ENCODE measurements around the gene PLD5.

PLD5 gene

DNA sequence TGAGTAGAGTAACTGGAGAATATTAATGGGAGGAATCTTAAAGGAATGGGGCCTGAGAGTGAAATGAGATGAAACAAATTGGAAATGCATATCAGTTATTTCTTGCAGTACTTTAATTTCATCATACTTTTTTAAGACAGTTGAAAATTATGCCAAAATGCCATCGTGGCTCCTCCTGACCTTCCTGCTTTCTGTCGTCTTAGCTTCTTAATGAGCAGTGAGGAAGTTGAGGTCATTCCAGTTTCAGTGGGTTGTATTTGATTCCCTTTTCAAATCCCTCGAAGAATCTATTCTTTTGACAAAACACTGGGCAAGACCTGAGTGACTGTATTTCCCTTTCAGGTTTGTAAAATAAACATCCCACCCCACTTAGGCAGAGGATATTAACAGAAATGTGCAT is 390.7 kb downstream of the PLD5 start:
- Histone ChIP-seq H3K9me3 (ENCODE audit: control insufficient read depth, low read length) (no peaks in the 10 kb centered on the region), H3K79me2 (no peaks in the 10 kb centered on the region), H2AFZ (no peak overlapping the region), H3K4me3 (ENCODE audit: low read depth, low read length) (no peak overlapping the region), H3K27ac (no peak overlapping the region), H3K36me3 (ENCODE audit: control insufficient read depth, insufficient read depth, low read length) (no peaks in the 10 kb centered on the region), H3K4me1 (peaks cover 4% of the 10 kb centered on the region), H3K27me3 (ENCODE audit: control insufficient read depth, insufficient read depth, low read length) (no peaks in the 10 kb centered on the region), H3K9ac (no peak overlapping the region), H3K4me2 (ENCODE audit: low read length) (no peak overlapping the region)
- TF ChIP-seq, protein P1, sequence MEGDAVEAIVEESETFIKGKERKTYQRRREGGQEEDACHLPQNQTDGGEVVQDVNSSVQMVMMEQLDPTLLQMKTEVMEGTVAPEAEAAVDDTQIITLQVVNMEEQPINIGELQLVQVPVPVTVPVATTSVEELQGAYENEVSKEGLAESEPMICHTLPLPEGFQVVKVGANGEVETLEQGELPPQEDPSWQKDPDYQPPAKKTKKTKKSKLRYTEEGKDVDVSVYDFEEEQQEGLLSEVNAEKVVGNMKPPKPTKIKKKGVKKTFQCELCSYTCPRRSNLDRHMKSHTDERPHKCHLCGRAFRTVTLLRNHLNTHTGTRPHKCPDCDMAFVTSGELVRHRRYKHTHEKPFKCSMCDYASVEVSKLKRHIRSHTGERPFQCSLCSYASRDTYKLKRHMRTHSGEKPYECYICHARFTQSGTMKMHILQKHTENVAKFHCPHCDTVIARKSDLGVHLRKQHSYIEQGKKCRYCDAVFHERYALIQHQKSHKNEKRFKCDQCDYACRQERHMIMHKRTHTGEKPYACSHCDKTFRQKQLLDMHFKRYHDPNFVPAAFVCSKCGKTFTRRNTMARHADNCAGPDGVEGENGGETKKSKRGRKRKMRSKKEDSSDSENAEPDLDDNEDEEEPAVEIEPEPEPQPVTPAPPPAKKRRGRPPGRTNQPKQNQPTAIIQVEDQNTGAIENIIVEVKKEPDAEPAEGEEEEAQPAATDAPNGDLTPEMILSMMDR (IDR thresholded peaks at IDR 0.05): no peak

DNA sequence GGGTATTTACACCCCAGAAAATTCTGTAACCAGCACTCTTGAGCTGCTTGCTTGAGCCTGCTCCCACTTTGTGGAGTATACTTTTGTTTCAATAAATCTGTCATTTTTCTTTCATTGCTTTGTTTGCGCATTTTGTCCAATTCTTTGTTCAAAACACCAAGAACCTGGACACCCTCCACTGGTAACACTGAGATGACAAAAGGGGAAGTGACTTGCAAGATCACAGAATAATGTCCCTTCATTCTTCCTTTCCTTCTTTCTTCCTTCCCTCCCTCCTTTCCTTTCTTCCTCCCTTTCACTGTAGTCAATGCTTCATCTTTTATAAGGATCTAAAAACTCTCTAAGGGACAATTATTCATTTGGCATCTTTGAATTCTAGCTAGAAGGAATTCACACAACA is 391.1 kb downstream of the PLD5 start:
- Histone ChIP-seq H3K4me1 (peaks cover 9% of the 10 kb centered on the region), H3K9me3 (ENCODE audit: control insufficient read depth, low read length) (no peaks in the 10 kb centered on the region), H3K4me2 (ENCODE audit: low read length) (no peak overlapping the region), H3K36me3 (ENCODE audit: control insufficient read depth, insufficient read depth, low read length) (no peaks in the 10 kb centered on the region), H3K9ac (no peak overlapping the region), H3K27me3 (ENCODE audit: control insufficient read depth, insufficient read depth, low read length) (no peaks in the 10 kb centered on the region), H3K4me3 (ENCODE audit: low read depth, low read length) (no peak overlapping the region), H3K79me2 (no peaks in the 10 kb centered on the region), H2AFZ (no peak overlapping the region), H3K27ac (no peak overlapping the region)
- TF ChIP-seq, protein P1 (IDR thresholded peaks at IDR 0.05): no peak

DNA sequence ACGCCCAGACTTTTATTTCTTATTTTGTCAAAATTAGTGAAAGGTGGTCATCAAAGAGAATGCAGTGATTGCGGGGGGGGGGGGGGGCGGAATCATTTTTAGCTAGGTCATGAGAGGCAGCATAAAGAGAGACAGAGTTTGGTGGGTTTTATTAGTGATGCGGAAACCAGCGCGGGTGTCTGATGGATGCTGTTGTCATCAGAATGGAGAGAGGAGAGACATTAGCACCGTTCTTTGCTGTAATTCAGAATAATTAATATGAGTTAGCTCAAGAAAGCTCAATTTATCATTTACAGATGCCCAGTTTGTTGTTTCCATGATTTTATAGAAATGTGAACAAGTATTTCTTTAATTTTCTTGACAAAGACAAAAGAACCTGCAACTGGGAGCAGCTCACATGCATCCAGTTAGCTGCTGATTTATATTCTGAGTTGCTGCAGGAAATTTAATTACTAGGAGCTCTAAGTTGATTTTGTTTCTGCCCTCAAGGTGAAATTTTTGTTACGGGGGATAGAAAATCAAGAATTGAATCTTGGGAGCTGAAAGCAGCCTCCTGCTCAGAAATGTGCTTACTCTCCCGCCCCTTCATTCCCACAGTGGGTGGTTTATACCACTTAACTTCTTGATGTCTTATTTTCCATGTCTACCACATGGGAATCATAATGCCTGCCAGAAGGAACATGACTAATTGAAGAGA is 392.2 kb downstream of the PLD5 start:
- no peaks in the 10 kb centered on the region for H3K9me3 ChIP-seq (ENCODE audit: control insufficient read depth, low read length)
- no peak overlapping the region for H3K9ac ChIP-seq
- H3K4me2 ChIP-seq (ENCODE audit: low read length): no peak overlapping the region
- H3K27ac ChIP-seq: no peak overlapping the region
- H3K4me1 ChIP-seq: peaks cover 9% of the 10 kb centered on the region
- H3K4me3 ChIP-seq (ENCODE audit: low read depth, low read length): no peak overlapping the region
- TF ChIP-seq, protein P1 (IDR thresholded peaks at IDR 0.05): no peak
- no peaks in the 10 kb centered on the region for H3K79me2 ChIP-seq
- no peaks in the 10 kb centered on the region for H3K27me3 ChIP-seq (ENCODE audit: control insufficient read depth, insufficient read depth, low read length)
- no peaks in the 10 kb centered on the region for H3K36me3 ChIP-seq (ENCODE audit: control insufficient read depth, insufficient read depth, low read length)
- no peak overlapping the region for H2AFZ ChIP-seq

DNA sequence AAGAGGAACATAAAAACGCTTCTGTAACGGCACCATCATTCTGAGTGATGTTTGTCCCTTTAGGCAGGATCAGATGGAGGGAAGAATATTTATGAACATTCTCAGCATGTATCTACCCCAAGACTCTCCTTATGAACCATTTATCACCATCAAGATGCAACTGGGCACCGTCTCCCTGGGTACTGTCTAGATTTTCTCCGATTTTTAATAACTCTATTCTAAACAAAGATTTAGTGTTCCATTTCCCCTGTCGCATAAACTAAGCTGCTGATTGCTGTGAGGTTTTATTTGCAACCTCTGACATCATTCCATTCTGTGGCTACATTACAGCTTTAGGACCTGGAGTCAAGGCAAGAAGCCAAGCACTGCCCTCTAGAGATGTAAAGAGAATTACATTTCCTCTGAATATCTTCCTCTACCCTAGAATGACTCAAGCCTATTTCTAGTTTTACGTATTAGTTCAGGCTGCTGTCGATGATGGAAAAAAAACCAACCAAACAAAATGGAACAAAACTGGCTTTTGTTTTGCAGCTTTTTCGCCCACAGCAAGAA is 395.5 kb downstream of the PLD5 start:
- H3K9me3 ChIP-seq (ENCODE audit: control insufficient read depth, low read length): no peaks in the 10 kb centered on the region
- H3K4me1 ChIP-seq: peaks cover 9% of the 10 kb centered on the region
- H3K36me3 ChIP-seq (ENCODE audit: control insufficient read depth, insufficient read depth, low read length): no peaks in the 10 kb centered on the region
- H3K4me3 ChIP-seq (ENCODE audit: low read depth, low read length): no peak overlapping the region
- H3K79me2 ChIP-seq: no peaks in the 10 kb centered on the region
- H3K9ac ChIP-seq: no peak overlapping the region
- no peaks in the 10 kb centered on the region for H3K27me3 ChIP-seq (ENCODE audit: control insufficient read depth, insufficient read depth, low read length)
- H3K4me2 ChIP-seq (ENCODE audit: low read length): no peak overlapping the region
- peak overlapping the region; percentile 63 for H3K27ac ChIP-seq
- H2AFZ ChIP-seq: peak overlapping the region; percentile 64
- TF ChIP-seq, protein P1 (IDR thresholded peaks at IDR 0.05): peak; percentile 48

DNA sequence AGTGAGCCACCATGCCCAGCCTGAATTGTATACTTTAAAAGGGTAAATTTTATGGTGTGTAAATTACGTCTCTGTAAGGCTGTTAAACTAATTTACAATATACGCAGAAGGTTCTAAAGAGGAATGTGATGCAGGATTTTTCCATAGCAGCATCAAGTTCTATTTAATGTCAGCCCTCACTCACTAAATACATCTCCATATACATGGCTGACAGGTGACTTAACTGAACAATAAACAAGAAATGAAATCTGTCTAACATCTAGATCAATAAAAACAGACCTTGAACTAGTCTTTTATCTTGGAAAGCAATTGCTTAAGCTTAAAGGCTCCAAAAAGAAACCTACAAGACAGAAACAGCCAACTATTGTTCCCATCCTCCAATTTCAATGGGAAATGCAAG is 404.1 kb downstream of the PLD5 start:
- Histone ChIP-seq H2AFZ (no peak overlapping the region), H3K4me2 (ENCODE audit: low read length) (no peak overlapping the region), H3K4me1 (no peaks in the 10 kb centered on the region), H3K27me3 (ENCODE audit: control insufficient read depth, insufficient read depth, low read length) (no peaks in the 10 kb centered on the region), H3K79me2 (no peaks in the 10 kb centered on the region), H3K36me3 (ENCODE audit: control insufficient read depth, insufficient read depth, low read length) (no peaks in the 10 kb centered on the region), H3K9ac (no peak overlapping the region), H3K4me3 (ENCODE audit: low read depth, low read length) (no peak overlapping the region), H3K27ac (no peak overlapping the region), H3K9me3 (ENCODE audit: control insufficient read depth, low read length) (no peaks in the 10 kb centered on the region)
- TF ChIP-seq, protein P1 (IDR thresholded peaks at IDR 0.05): no peak
